SK-N-MC (cell line): ENCODE measurements around the gene RSPO1.

Experiments used
- DNase-seq: peaks from one replicate; pipeline ENCODE4 v3.0.0-alpha.2; 2011; ENCODE audit warnings: low read depth, low spot score
- H3K27ac ChIP-seq: fragments of 200-600 bp; sonication (generic); 2 replicates; pipeline ENCODE4 v1.5.1; 2016; ENCODE audit warnings: mixed run types
- H3K36me3 ChIP-seq: fragments of 200-600 bp; sonication (generic); 2 replicates; pipeline ENCODE4 v1.6.1; 2017; ENCODE audit warnings: antibody characterized with exemption, low read length, mixed read lengths; ENCODE audit not compliant: insufficient read depth
- H3K4me3 ChIP-seq: fragments of 200-600 bp; sonication (generic); 2 replicates; pipeline ENCODE4 v1.5.1; 2016
- H3K9ac ChIP-seq: fragments of 200-600 bp; sonication (generic); 2 replicates; pipeline ENCODE4 v1.8.0; 2017; ENCODE audit warnings: mixed run types, mixed read lengths; ENCODE audit not compliant: insufficient read length
- H3K9me3 ChIP-seq: fragments of 200-600 bp; sonication (generic); 2 replicates; pipeline ENCODE4 v1.6.1; 2017; ENCODE audit warnings: low read depth, mild to moderate bottlenecking, antibody characterized with exemption, low read length, moderate library complexity, mixed read lengths
- EZH2 ChIP-seq: fragments of 200-600 bp; sonication (generic); IDR thresholded peaks from one replicate; pipeline ENCODE4 v1.6.1; 2017; ENCODE audit warnings: antibody characterized with exemption
- FOXP2 ChIP-seq: optimal IDR thresholded peaks from 2 replicates; pipeline ENCODE3; 2011; ENCODE audit warnings: mild to moderate bottlenecking, moderate library complexity; ENCODE audit not compliant: insufficient read depth; ENCODE audit errors: extremely low read length, control extremely low read depth
- POLR2AphosphoS5 ChIP-seq: IDR thresholded peaks from 2 replicates; pipeline ENCODE4 v1.6.1; 2012; ENCODE audit warnings: mild to moderate bottlenecking, low read depth, low read length, borderline replicate concordance

The RSPO1 gene

GRCh38 chr1:37630426-37631028 lies 4.2 kb downstream of the RSPO1 start:
- Histone ChIP-seq H3K36me3 (no peaks in the 10 kb centered on the region), H3K9ac (no peak overlapping the region), H3K4me3 (no peak overlapping the region), H3K9me3 (no peaks in the 10 kb centered on the region), H3K27ac (no peak overlapping the region)
- DNase-seq = no peak
- no peak for TF ChIP-seq POLR2AphosphoS5
- no peak for TF ChIP-seq FOXP2
- TF ChIP-seq EZH2 = no peak

GRCh38 chr1:37629726-37630425 lies 4.8 kb downstream of the RSPO1 start:
- Histone ChIP-seq H3K4me3 (no peak overlapping the region), H3K36me3 (no peaks in the 10 kb centered on the region), H3K9ac (no peak overlapping the region), H3K9me3 (no peaks in the 10 kb centered on the region), H3K27ac (no peak overlapping the region)
- TF ChIP-seq EZH2 = no peak
- TF ChIP-seq POLR2AphosphoS5 = no peak
- TF ChIP-seq FOXP2 = no peak
- no peak for DNase-seq

GRCh38 chr1:37629008-37629407 lies 5.7 kb downstream of the RSPO1 start:
- no peak for DNase-seq
- H3K36me3 ChIP-seq = no peaks in the 10 kb centered on the region
- H3K27ac ChIP-seq = no peak overlapping the region
- no peak overlapping the region for H3K4me3 ChIP-seq
- TF ChIP-seq POLR2AphosphoS5 (no peak), EZH2 (no peak), FOXP2 (no peak)
- H3K9ac ChIP-seq = no peak overlapping the region
- H3K9me3 ChIP-seq = no peaks in the 10 kb centered on the region

- TF ChIP-seq EZH2 = no peak
- TF ChIP-seq POLR2AphosphoS5 = no peak
- TF ChIP-seq FOXP2 = no peak
- Histone ChIP-seq H3K36me3 (no peaks in the 10 kb centered on the region), H3K4me3 (no peak overlapping the region), H3K9ac (no peak overlapping the region), H3K9me3 (no peaks in the 10 kb centered on the region), H3K27ac (no peak overlapping the region)
- DNase-seq = no peak
Measured at GRCh38 chr1:37628026-37628556, 6.6 kb downstream of the RSPO1 start.

GRCh38 chr1:37622131-37622530 lies 12.6 kb downstream of the RSPO1 start:
- no peaks in the 10 kb centered on the region for H3K36me3 ChIP-seq
- H3K27ac ChIP-seq = no peak overlapping the region
- DNase-seq = no peak
- no peaks in the 10 kb centered on the region for H3K9me3 ChIP-seq
- H3K9ac ChIP-seq = no peak overlapping the region
- H3K4me3 ChIP-seq = no peak overlapping the region
- TF ChIP-seq EZH2 (no peak), POLR2AphosphoS5 (no peak), FOXP2 (no peak)

- H3K9me3 ChIP-seq = no peaks in the 10 kb centered on the region
- no peak overlapping the region for H3K4me3 ChIP-seq
- no peak overlapping the region for H3K27ac ChIP-seq
- TF ChIP-seq EZH2 (no peak), POLR2AphosphoS5 (no peak), FOXP2 (no peak)
- H3K9ac ChIP-seq = no peak overlapping the region
- H3K36me3 ChIP-seq = no peaks in the 10 kb centered on the region
- no peak for DNase-seq
Measured at GRCh38 chr1:37621326-37621870, 13.3 kb downstream of the RSPO1 start.

- Histone ChIP-seq H3K9ac (no peak overlapping the region), H3K27ac (no peak overlapping the region), H3K9me3 (no peaks in the 10 kb centered on the region), H3K36me3 (no peaks in the 10 kb centered on the region), H3K4me3 (no peak overlapping the region)
- no peak for DNase-seq
- TF ChIP-seq POLR2AphosphoS5 = no peak
- no peak for TF ChIP-seq FOXP2
- no peak for TF ChIP-seq EZH2
Measured at GRCh38 chr1:37620707-37621106, 14.0 kb downstream of the RSPO1 start.

- Histone ChIP-seq H3K9ac (no peak overlapping the region), H3K4me3 (no peak overlapping the region), H3K9me3 (no peaks in the 10 kb centered on the region), H3K36me3 (no peaks in the 10 kb centered on the region), H3K27ac (no peak overlapping the region)
- TF ChIP-seq POLR2AphosphoS5 (no peak), EZH2 (no peak), FOXP2 (no peak)
- DNase-seq = no peak
Measured at GRCh38 chr1:37616330-37616729, 18.4 kb downstream of the RSPO1 start.
